SK-N-DZ (cell line): ENCODE measurements around the gene MAP1LC3B2.

Experiments used
- DNase-seq: peaks from one replicate; pipeline ENCODE4 v3.0.0-alpha.2; 2015; ENCODE audit warnings: low spot score

MAP1LC3B2 gene

DNA sequence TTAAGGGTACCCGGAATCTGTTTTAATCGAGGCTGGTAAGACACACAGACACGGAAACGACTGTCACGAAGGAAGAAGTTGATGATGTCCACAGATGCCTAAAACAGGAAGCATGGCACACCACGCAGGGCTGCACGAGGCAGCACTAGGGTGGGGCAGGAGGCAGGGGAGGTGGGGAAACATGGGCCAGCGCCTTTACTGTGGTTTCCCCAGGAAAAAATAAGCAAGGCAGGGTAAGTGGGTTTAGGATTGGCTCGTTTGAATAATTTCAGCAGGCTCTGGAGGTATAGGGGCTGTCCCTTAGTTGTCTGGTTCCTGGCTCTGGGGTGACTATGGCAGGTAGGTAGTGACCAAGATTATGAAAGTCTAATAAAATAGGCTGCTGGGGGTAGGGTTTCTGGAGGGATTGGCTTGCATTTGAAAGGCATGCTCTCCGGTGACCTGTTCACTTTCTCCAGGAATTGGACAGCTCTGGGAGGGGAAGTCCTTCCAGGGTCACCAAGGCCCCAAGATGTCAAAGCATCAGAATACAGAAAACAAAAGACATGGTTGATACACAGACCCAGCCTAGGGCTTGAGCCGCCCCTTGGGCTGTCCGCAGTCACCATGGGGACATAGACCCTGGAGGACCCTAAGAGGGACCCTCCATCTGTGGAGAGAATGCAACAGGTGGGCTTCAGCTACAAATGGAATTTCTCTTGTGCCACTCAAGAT lies 35.3 kb downstream of the MAP1LC3B2 start:
- no peak for DNase-seq

DNA sequence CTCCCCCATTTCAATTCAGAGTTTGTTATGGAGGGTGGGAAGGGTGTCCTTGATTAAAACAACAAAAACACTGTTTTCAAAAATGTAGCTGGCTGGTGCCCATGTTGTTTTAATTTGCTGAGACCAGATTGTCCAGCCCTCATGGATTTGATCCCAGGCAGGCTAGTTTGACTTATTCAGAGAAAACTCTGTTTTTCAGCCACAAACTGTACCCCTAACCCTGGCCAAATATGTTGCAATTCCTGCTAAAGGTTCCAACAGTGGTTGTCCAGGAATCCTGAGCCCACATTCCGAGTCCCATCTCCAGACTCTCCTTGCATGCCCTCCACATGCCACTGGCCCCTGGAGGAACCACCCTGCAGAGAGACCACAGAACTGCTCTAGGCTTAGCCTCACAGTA lies 36.0 kb downstream of the MAP1LC3B2 start:
- no peak for DNase-seq

DNA sequence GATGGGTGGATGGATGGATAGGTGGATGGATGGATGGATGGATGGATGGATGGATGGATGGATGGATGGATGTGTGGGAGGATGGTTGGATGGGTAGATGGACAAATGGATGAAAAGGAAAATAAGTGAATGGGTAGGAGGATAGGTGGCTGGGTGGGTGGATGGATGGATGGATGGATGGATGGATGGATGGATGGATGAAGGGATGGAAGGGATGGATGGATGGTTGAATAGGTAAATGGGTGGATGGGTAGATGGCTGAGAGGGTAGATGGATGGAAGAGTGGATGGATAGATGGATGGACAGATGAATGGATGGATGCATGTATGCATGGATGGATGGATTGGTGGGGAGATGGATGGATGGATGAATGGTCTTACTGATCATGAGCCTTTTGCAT lies 36.5 kb downstream of the MAP1LC3B2 start:
- DNase-seq, result no peak

DNA sequence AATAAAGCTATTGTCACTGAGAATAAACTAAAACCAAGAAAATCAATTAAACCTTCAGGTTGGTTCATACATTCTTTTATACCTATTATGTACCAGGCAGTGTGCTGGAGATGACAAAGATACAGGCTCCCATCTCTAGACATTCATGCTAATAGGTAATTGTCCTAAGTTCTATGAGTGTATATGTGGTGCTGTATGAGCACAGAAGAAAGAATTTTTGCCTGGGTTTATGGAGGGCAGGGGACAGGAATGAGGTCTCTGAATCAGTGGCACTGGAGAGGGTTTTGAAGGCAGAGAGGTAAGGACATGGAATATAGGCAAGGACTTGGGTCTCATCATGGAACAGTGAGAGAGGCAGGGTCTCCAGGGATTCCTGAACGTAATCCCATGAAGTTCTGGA lies 38.7 kb downstream of the MAP1LC3B2 start:
- DNase-seq, result no peak

DNA sequence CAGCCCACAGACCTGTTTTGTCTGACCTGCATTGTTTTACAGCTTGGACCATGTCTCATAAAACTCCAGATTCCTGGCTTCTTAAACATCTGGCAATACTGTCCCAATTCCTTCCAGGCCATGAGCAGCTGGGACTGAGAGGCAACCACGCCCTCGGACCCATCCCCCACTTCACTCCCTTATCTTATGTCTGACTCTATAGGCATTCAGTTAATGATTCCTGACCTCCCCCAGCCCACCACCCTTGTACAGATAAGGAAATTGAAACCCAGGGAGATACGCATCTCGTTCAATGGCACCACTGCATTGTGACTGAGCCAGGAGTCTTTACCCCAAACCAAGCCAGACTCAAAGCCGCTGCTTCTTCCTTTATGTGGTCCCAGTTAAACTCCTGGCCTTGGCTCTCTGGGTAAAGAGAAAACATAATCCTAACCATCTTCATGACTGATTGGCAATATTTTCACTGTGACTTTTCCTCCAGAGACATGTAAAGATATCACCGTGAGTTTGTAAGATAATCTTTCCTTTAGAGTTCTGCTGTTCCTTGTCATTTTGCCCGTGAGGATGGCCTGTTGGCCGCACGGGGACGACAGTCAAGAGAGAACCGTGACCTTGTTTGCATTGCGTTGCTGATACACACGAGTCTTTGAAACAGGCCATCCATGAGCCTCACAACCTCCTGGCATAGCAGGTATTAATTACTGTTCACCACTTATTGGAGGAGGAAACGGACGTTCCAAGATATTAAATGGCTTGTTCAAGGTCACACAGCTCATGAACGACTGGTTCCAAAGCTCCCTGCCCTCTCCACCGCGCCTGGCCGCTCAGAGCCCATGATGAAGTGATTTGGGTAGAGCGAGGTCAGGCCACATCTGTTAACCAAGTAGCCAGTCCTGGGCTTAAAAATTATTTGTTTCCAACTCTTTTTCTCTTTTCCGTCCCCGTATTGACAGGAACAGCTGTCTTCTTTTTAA lies 39.4 kb downstream of the MAP1LC3B2 start:
- peak; percentile 41 for DNase-seq

DNA sequence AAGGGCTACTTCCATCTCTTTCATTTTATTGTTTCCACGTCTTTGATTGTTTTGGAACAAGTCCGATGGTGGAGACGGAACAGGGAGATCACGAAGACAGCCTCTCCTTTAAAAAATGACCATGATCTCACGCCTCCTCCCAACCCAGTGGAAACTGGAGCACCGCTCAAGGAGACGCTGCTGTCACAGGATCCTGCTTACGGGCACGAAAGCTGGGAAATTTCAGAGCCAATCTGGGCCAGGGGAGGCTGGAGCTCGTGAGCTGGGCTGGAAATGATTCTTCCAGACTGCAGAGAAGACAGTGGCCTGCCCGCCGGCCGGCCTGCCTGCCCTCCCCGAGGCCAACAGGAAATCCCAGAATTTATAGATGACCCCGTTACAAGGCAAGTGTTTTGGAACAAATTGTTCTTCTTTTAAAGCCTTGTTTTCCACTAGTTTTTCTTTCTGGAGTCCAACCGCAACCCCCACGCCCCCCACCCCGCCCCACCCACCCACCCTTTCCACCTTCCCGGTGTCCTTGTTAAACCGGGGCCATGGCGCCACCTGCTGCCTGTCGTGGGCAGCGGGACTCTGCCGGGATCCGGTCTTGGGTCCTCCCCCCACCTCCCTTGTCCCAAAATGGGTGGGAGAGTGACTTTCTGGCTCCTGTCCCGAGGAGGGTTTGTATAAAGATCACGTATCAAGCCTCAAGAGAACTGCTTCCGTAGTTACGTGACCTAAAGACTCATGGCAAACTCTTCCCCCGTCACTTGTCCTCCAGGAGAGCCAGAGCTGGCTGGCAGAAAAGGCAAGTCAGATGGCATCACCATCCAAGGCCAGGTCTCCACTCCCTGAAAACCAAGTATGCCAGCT lies 40.3 kb downstream of the MAP1LC3B2 start:
- peak; percentile 41 for DNase-seq

DNA sequence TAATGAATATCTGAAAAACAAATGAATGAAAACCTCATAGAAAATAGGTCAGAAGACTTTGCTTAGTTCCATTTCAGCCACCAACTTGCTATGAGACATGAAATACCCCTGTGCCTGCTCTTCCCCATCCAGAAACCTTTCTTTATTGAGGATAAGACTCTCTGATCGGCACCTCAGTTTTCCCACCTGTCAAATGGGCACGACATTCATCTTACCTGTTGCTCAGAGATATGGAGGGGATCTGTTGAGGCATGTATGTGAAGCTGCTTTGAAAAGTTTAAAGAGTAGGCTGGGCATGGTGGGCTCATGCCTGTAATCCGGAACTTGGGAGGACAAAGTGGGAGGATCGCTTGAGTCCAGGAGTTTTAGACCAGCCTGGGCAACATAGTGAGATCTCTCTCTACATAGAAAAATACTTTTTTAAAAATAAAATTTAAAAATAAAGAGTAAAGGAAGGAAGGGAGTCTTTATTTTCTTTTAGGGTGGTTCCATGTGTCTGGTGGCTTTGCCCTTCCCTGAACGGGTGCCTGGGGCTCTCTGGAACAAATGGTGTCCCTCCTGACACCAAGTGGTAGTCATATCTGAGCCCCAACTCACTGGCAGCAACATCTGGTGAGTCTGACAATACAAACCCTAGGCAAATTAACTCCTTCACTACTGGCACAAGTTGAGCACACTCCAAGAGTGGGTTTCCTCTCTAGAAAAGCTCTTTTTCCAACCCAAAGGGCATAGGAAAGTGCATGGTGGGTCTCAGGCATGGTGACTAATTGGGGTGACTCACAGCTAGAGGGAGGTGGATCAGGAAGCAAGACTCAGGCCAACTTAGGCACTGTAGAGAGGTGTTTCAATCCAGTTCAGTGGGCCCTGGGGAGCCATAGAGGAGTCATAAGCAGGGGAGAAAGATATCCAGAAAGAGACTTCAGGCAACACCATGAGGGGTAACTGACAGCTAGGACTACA lies 42.1 kb downstream of the MAP1LC3B2 start:
- DNase-seq, result no peak

DNA sequence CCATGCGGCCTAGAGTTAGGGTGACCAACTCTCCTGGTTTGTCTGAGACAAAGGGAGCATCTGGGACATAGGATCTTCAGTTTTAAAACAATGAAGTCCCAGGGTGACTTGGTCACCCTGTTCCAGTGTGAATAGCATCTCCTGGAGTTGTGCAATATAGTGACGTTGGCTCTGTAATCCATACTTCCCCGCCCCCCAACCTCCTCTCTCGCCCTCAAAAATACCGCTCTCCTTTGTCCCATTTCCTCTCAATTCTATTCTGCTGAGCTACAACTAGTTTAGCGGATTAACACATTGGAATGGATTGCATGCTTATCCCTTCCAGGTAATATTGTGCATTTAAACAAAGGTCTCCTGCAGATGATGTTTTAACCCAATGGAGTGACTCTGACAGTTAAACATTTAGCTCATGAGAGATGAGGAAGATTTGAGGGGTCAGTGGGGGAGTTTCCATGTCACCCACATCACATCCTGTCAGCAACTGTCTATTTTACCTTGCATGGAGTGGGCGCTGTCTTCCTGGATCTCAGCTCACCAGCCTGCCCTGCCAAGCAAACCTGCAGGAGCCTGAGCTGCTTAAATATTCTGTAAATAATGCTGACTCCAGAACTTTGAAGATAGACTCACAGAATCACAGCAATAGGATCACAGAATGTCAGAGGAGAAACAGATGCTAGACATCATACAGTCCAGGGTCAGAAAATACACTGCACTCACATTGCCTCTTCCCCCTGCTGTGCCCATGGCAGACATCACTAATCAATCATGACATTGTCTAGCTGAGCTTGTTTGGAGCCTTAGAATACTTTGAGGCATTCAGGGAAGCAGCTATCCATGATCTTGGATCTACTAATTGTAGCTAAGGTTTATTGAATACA lies 43.0 kb downstream of the MAP1LC3B2 start:
- DNase-seq, result no peak

DNA sequence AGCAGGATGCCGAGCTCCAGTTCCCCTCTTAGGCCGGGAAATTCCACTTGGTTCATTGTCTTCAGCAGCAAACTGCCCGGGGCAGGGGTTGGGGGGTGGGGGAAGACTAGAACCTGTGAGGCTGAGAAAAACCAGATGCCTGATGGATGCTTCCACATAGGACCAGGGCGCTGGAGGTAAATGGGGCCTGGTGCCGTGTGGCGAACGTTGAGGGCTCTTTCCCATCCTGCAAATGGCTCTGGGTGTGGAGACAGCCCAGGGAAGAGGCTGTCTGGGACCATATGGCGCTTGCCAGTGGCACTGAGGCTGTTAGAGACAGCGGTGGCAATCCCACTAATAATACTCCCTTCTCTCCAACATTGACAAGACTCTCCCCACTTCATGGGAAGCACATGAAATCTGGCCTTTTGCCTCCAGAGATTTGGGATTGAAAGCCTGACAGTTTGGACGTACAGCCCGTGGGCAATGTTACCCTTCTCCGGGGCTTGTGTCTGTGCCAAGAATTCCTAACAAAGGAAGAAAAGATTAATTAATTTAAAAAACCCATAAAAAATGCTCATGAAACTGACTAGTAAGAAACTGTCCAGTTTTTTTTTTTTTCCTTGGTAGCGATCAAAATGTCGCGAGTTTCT lies 44.5 kb downstream of the MAP1LC3B2 start:
- peak; percentile 75 for DNase-seq

DNA sequence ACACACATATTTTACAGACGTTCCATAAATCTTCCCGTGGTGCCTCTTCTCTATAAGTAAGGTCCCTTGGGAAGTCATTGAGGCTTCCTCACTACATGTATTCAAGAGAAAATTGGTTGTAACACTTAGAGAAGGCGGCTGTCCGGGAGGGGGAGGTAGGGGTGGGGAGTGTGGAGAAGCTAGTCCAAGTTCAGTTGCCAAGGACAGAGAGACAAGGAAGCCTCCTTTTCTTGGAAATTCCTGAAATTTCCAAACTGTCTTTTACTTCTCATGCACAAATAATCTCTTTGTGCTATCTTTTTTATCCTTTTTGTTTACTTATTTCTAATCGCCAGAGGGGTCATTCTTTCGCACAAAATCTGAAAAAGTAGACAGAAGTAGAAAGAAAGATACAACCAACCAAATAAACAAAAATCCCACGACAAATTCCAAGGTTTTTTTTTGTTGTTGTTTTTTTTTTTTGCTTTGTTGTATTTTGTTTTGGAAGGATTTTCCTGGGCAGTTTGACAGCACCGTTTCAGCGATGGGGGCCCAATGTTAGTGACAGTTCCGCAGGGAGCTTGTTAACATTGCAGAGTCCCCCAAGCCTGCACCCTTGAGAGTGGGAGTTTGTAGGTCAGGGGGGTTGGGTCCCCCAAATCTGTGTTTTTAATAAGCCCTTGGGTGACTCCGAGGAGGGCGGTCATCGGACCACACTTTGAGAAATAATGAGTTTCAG lies 45.2 kb downstream of the MAP1LC3B2 start:
- DNase-seq, result no peak

DNA sequence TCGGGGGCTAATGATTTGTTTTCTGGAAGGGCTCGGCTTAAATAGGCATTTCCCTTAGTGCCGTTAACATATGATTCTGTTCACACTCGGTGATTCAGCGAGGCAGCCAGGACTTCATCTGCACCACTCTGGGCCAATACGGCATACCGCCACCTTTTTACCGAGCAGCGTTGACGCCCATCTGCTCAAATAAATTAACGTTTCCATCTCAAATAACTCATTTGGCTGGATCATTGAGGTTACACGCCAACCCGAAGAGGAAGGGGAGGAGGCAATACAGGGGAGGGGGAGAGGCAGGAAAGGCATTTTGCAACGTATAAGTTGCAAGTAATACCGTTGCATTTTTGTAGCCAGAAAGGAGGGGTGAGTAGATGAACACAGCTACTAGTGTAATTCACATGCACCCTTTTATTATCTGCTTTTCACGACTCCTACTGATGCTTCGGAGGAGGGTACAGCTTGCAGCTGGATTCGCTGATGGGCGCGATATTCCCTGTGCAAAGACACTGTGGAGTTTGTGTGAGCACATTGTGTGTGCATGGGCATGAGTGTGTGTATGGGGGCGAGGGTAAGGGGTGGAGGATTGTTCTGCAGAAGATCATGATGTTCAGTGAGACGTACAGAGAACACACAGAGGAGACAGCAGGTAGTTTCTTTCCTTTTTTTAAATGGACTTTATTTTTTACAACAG lies 45.9 kb downstream of the MAP1LC3B2 start:
- no peak for DNase-seq

DNA sequence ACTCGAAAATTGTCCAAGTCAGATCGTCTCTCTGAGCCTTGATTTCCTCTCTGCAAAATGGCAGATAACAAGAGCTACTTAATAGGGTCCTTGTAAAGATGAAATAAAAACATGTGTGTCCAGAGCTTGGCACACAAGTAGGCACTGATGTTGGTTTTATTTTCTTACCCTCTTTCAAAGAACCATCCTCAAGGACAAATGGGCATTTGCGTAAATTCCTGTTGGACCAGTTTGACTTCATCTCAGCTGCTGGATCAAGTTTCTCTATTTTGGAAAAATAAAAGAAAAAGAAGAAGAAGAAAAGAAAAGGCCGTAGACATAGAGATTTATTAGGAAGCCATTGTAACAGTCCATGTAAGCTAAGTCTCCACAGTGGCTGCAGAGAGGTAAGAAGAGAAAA lies 47.2 kb downstream of the MAP1LC3B2 start:
- no peak for DNase-seq

DNA sequence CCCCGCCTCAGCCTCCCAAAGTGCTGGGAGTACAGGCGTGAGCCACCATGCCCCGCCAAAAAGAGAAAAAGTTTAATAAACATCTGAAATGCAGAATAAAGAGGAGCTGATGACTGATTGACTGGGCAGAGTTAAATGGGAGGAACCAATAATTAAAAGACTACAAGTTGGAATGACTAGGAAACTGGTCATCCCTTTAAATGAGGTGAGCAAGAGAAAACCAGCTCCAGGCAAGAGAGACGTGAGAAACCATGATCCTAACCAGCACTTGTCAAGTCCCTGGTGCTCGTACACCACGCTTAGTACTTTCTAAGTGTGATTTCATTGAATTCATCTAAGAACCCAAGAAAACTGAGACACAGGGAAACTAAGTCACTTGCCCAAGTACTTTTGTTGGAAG lies 47.9 kb downstream of the MAP1LC3B2 start:
- DNase-seq, result no peak

DNA sequence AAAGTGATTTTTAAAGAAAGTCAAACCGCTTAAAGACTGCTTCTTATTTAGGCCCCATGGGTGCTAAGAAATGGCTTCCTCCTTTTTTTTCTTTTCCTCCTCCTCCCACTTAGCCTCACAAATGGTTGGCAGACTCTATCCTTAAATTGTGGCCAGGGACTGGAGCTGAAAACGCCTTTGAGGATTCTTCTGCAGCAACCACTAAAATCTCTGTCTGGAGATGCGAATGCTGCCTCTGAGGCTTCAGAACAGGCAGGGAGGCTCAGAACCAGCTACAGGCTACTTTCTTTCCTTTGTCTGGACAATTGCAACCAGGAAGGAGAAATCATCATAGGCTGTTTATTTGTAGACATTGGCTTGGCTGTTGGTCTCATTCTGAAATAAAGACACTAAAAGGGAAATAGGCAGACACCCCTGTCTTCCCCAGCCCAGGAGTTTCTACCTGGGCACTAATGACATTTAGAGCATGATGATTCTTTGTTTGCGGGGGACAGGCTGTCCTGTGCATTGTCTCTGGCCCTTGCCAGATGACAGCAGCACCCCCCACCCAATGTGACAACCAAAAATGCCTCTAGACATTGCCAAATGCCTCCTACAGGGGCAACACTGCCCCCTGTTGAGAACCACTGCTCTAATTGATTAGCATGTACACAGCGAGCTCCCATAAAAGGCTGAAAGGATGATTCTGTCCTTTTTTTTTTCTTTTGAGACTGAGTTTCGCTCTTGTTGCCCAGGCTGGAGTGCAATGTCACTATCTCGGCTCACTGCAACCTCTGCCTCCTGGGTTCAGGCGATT lies 50.3 kb downstream of the MAP1LC3B2 start:
- no peak for DNase-seq

DNA sequence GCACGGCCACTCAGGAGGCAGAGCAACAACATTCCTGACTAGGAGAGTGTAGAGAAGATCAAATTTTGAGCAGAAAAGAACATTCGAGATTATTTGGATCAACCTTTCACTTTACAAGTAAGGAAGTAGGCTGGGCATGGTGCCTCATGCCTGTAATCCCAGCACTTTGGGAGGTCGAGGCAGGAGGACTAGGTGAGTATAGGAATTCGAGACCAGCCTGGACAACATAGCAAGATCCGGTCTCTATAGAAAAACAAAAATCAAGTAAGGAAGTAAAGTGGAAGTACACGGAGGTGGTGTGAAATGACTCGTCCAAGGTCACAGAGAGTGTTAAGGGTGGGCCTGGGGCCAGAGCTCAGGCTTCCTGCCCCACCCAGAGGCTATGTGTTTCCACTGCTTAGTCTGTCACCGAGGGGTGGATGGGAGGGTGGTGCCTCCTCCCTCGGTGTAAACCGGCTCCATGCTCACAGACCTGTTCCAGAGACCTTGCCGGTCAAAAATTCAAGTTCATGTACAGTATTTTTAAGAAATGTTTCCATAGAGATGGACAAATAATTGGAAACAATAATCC lies 51.9 kb downstream of the MAP1LC3B2 start:
- DNase-seq, result no peak

DNA sequence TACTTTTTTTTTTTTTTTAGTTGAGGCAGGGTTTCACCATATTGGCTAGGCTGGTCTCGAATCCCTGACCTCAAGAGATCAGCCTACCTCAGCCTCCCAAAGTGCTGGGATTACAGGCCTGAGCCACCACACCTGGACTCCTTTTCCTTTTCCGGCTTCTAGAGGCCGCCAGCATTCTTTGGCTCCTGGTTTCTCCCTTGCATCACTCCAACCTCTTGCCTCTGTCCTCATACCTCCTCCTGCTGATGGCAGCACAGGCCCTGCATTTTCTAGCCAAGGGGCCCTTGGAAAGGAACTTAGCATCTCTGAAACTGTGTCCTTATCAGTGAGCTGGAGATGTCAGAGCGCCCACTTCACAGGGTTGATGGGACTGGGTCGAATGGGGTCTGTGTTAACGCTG lies 53.3 kb downstream of the MAP1LC3B2 start:
- DNase-seq, result no peak

DNA sequence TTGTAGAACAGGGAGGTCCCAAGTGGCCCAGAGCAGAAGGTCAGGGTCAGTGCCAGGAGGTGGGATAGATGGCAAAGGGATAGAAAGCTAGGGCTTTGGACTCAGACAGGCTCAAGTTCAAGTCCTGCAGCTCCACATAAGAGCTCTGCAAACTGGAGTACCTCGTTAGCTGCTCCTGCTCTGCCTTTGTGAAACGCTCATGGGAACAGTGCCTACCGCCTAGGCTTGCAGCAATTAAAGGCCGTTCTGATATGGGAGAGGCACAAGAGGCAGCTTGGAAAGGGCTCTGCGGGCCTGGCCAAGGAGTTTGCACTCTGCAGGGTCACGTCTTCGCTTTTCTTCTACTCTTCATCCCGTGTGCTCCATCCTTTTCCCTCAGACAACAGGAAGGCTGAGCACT lies 54.1 kb downstream of the MAP1LC3B2 start:
- no peak for DNase-seq
